ENCODE data around the gene NOL3. TPM values are rescaled to one million over a fixed set of nuclear protein-coding genes. Genes with fewer than 3 reads are reported as not detected.
A peak's percentile ranks its signal among the peaks of the same experiment; 100 is the strongest.

The NOL3 gene
- total RNA-seq, 1 experiment from 2014 or later, result 14.1 TPM

DNA sequence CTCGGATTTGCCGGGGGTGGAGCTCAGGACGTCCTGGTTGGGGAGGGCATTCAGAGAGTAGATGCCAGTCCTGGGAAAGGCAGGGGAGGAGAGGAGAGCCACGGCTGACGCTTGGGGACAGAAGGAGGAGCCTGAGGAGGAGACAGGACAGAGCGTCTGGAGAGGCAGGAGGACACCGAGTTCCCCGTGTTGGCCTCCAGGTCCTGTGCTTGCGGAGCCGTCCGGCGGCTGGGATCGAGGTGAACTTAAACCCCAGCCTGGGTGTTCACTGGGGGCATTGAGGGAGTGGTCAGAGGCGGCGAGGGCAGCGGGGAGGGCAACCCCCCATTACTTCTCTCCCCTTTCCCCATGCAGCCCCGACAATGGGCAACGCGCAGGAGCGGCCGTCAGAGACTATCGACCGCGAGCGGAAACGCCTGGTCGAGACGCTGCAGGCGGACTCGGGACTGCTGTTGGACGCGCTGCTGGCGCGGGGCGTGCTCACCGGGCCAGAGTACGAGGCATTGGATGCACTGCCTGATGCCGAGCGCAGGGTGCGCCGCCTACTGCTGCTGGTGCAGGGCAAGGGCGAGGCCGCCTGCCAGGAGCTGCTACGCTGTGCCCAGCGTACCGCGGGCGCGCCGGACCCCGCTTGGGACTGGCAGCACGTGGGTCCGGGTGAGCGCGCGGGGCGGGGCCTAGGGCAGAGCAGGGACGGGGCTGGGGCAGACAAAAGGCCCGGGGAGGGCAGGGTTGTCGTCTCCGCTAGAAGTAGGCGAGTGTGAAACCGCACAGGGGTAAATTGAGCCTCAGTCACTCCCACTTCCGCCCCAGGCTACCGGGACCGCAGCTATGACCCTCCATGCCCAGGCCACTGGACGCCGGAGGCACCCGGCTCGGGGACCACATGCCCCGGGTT lies 3.7 kb downstream of the NOL3 start:
- Histone ChIP-seq H3K27ac (no peak overlapping the region), H3K27me3 (no peaks in the 10 kb centered on the region), H3K4me1 (peaks cover 19% of the 10 kb centered on the region), H3K9me3 (replicated peaks) (no peaks in the 10 kb centered on the region), H3K4me3 (peak overlapping the region; percentile 55), H3K36me3 (no peaks in the 10 kb centered on the region)
- DNase-seq, result peak; percentile 77 to 79

DNA sequence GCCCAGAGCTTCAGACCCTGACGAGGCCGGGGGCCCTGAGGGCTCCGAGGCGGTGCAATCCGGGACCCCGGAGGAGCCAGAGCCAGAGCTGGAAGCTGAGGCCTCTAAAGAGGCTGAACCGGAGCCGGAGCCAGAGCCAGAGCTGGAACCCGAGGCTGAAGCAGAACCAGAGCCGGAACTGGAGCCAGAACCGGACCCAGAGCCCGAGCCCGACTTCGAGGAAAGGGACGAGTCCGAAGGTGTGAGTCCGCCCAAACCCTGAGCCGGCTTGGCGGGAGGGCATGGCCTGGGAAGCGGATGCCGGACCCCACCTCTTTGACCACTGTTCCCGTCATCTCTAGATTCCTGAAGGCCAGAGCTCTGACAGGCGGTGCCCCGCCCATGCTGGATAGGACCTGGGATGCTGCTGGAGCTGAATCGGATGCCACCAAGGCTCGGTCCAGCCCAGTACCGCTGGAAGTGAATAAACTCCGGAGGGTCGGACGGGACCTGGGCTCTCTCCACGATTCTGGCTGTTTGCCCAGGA lies 4.4 kb downstream of the NOL3 start:
- DNase-seq, result no peak
- H3K4me1 ChIP-seq, result peaks cover 14% of the 10 kb centered on the region
- no peaks in the 10 kb centered on the region for H3K36me3 ChIP-seq
- H3K27me3 ChIP-seq, result no peaks in the 10 kb centered on the region
- H3K9me3 ChIP-seq (replicated peaks), result no peaks in the 10 kb centered on the region
- no peak overlapping the region for H3K27ac ChIP-seq
- peak overlapping the region; percentile 55 for H3K4me3 ChIP-seq

DNA sequence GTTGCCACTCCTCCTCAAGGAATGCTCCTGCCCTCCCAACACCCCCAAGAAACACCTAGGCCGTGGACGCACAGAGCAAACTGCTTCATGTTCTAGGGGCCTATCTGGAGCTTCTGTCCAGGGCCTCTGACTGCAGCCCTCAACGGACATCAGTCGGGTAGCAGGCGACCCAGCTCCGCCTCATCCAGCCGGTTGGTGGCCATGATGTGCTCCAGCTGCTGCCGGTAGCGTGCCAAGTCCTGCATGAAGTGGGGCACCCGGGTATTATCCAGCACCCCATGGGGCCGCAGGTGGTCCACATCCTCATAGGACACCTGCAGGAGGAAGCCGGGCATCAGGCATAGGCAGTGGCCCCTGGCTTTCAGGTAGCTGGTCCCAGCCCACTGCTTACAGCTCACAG lies 6.3 kb downstream of the NOL3 start:
- Histone ChIP-seq H3K9me3 (replicated peaks) (no peaks in the 10 kb centered on the region), H3K27ac (no peak overlapping the region), H3K36me3 (no peaks in the 10 kb centered on the region), H3K4me3 (no peak overlapping the region), H3K27me3 (no peaks in the 10 kb centered on the region), H3K4me1 (peaks cover 7% of the 10 kb centered on the region; the same call in 1 of the 2 replicates)
- DNase-seq, result no peak

- H3K9me3 ChIP-seq (replicated peaks), result no peaks in the 10 kb centered on the region
- H3K27ac ChIP-seq, result no peak overlapping the region
- H3K4me1 ChIP-seq, result peaks cover 13% of the 10 kb centered on the region
- H3K4me3 ChIP-seq, result no peak overlapping the region
- no peak for DNase-seq
- H3K27me3 ChIP-seq, result no peaks in the 10 kb centered on the region
- no peaks in the 10 kb centered on the region for H3K36me3 ChIP-seq
These were observed 7.7 kb downstream of the NOL3 start for GRCh38 chr16:67177743-67178699.

DNA sequence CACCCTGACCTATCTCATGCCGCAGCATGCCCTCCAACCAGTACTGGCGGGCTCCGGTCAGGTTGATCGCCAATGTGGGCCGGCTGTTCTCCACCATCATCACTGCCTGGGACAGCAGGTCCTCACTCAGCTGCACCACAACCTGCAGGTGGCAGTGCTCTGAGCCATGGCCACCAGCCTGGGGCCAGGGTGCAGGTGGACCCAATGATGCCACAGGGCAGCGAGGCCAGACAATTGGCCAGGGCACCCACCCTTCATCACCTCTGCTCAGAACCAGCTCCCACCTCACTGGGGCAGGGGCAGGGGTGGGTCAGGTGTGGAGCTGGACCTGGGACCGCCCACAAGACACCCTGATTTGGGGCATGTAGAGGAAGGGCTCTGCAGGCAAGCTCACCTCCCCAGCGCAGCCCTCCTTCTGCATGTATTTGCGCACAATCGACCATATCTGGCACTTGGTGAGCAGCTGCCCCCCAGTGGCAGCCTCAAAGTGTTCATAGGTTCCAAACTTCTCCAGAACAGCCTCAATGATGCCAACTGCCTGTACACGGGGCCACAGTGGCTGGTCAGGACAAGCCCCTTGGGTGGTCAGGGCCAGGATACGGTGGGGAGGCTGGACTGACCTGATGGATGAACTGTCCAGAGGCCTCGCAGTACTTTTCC lies 9.2 kb downstream of the NOL3 start:
- peaks cover 5% of the 10 kb centered on the region for H3K4me1 ChIP-seq
- no peaks in the 10 kb centered on the region for H3K27me3 ChIP-seq
- H3K27ac ChIP-seq, result no peak overlapping the region
- no peak for DNase-seq
- H3K9me3 ChIP-seq (replicated peaks), result no peaks in the 10 kb centered on the region
- no peaks in the 10 kb centered on the region for H3K36me3 ChIP-seq
- no peak overlapping the region for H3K4me3 ChIP-seq

DNA sequence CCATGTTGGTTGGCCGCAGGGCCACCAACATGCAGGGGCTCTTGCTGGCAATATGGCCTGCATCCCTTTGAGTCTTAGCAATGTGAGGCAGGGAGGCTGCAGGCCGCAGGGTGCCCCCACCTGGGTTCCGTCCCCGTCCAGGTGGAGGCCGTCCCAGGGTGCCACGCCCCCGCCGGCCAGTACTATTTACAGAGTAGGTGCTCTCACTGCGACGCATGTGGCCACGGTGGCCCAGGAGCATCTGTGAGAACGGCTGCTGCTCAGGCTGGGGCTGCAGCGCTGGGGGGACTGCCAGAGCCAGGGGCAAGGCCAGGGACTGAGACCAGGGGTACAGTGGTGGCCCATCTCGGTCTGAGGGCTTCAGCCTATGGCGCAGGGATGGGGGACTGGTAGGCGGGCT lies 9.8 kb downstream of the NOL3 start:
- Histone ChIP-seq H3K36me3 (no peaks in the 10 kb centered on the region), H3K4me3 (no peak overlapping the region), H3K27ac (no peak overlapping the region), H3K4me1 (peaks cover 5% of the 10 kb centered on the region), H3K9me3 (replicated peaks) (no peaks in the 10 kb centered on the region), H3K27me3 (no peaks in the 10 kb centered on the region)
- DNase-seq, result no peak

DNA sequence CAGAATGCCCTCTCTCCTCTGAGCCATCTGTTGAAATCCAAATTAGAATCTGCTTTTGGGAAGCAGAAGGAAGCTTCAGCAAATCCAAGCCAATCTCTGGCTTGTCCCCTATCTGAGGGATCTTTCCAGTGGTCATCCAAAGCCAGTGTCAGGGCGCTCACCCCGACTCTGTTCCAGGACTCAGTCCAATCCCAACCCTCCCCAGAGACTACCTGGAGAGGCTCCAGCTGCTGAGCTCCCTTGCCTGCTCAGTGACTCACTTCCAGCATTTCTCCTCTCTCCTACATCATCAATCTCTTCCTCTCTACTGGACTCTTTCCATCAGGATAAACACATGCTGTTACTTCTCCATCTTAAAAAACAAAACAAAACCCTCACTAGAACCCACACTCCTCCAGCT lies 11.0 kb downstream of the NOL3 start:
- DNase-seq, result no peak
- Histone ChIP-seq H3K4me1 (peaks cover 5% of the 10 kb centered on the region), H3K9me3 (replicated peaks) (no peaks in the 10 kb centered on the region), H3K27ac (no peak overlapping the region), H3K4me3 (no peak overlapping the region), H3K27me3 (no peaks in the 10 kb centered on the region), H3K36me3 (no peaks in the 10 kb centered on the region)

DNA sequence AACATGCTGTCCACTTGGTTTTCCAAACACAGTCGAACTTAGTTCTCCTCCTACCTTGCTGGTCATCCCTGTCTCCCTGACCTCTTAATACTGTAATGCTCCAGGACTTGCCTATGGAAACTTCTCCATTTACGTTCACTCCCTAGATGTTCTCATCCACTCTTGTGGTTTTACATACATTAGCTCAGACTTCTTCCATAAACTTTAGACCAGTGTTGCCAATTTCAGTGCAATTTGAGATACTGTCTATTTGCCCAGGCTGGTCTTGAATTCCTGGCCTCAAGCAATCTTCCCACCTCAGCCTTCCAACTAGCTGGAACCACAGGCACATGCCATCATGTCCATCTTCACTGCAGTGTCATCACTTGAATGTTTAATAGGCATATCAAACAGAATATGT lies 11.9 kb downstream of the NOL3 start:
- peak in 1 of 2 experiments; percentile 45 for DNase-seq
- H3K4me3 ChIP-seq, result peak overlapping the region; percentile 84; the same call in 1 of the 2 replicates
- H3K4me1 ChIP-seq, result peaks cover 5% of the 10 kb centered on the region
- no peak overlapping the region for H3K27ac ChIP-seq
- no peaks in the 10 kb centered on the region for H3K27me3 ChIP-seq
- no peaks in the 10 kb centered on the region for H3K36me3 ChIP-seq
- H3K9me3 ChIP-seq (replicated peaks), result no peaks in the 10 kb centered on the region

- DNase-seq, result no peak
- Histone ChIP-seq H3K4me3 (peak overlapping the region; percentile 84), H3K9me3 (replicated peaks) (no peaks in the 10 kb centered on the region), H3K27ac (peak overlapping the region; percentile 94), H3K4me1 (peaks cover 5% of the 10 kb centered on the region), H3K27me3 (no peaks in the 10 kb centered on the region), H3K36me3 (no peaks in the 10 kb centered on the region)
These were observed 12.9 kb downstream of the NOL3 start for GRCh38 chr16:67183284-67183626.

DNA sequence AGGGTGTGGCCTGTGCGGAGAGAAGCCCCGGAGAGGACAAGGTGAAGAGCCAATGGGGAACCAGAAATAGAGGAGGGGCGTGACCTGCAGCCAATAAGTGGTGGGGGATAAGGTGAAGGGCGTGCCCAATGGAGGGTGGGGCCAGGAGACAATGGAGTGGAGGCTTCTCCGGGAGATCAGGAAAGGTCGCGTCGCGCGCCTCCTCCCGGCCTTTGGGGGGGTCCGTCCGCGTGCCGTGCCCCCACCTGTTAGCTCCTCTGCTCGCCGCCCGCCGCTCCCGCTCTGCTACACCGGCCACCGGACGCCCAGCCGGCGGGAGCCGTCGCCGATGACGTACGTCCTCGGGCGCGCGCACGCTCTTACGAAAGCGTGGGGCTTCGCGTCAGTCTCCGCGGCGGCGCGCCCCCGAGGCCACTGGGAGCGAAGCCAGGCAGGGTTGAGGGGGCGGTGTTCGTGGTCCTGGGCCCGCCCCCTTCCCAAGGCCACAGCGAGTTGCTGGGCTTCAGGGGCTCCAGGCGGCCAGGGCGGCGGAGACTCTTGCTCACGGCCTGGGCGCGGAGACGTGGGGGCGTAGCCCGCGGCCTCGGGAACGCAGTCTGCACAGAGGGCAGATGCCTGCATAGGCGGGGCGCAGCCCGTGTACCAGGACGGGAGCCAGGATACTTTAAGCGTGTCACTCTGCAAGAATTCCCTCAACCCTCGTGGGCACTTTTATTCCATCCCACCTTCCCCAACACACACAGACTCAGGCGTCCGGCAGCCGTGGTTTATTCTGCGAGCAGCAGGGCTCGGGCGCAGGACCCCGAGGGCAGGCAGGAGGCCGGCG lies 13.5 kb downstream of the NOL3 start, which contains the start of gene MATCAP1:
MATCAP1 (minus strand) TSS at position 337 of the 826 bp plus-strand sequence. CDS start 3,353 bp downstream, outside the sequence.
- peak; percentile 99 to 100 for DNase-seq
- Histone ChIP-seq H3K4me3 (peak within 1 kb of the TSS; percentile 84), H3K4me1 (peaks cover 5% of the 10 kb centered on the region), H3K36me3 (no peaks in the 10 kb centered on the region), H3K27ac (peak within 1 kb of the TSS; percentile 94), H3K9me3 (replicated peaks) (no peaks in the 10 kb centered on the region), H3K27me3 (no peaks in the 10 kb centered on the region)

DNA sequence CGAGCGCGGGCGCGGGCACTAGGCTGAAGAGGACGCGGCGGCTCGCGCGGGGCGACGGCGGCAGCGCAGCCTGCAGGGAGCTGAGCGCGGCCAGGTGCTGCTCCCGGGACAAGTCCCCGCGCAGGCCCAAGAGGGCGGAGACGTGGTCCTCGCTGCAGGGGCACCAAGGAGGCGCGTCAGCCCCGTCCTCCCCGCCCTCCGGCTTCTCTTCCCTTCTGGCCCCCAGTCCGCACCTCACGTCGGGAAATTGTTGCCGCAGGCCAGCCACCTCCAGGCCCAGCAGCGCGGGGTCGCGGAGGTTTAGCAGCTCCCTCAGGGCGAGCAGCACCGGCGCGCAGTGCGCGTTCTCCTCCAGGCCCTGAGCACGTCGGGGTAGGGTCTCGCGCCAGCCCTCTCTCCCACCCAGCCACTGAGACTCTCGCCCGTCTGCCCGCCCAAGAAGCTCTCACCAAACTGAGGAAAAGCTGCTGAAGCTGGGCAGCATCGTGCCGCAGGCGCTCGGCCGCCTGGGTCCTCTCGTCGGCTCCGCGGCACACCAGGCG lies 14.2 kb downstream of the NOL3 start:
- H3K4me3 ChIP-seq, result peak overlapping the region; percentile 84
- H3K27ac ChIP-seq, result no peak overlapping the region
- no peaks in the 10 kb centered on the region for H3K9me3 ChIP-seq (replicated peaks)
- H3K27me3 ChIP-seq, result no peaks in the 10 kb centered on the region
- H3K4me1 ChIP-seq, result peaks cover 5% of the 10 kb centered on the region
- no peak for DNase-seq
- no peaks in the 10 kb centered on the region for H3K36me3 ChIP-seq

GRCh38 chr16:67184995-67185650 lies 14.8 kb downstream of the NOL3 start:
- no peak overlapping the region for H3K4me3 ChIP-seq
- H3K4me1 ChIP-seq, result peaks cover 5% of the 10 kb centered on the region
- H3K27ac ChIP-seq, result no peak overlapping the region
- H3K27me3 ChIP-seq, result no peaks in the 10 kb centered on the region
- H3K36me3 ChIP-seq, result no peaks in the 10 kb centered on the region
- DNase-seq, result peak; percentile 95 to 97
- H3K9me3 ChIP-seq (replicated peaks), result no peaks in the 10 kb centered on the region

- H3K4me1 ChIP-seq, result peaks cover 11% of the 10 kb centered on the region
- no peaks in the 10 kb centered on the region for H3K36me3 ChIP-seq
- no peaks in the 10 kb centered on the region for H3K27me3 ChIP-seq
- no peak overlapping the region for H3K27ac ChIP-seq
- no peak for DNase-seq
- no peaks in the 10 kb centered on the region for H3K9me3 ChIP-seq (replicated peaks)
- H3K4me3 ChIP-seq, result no peak overlapping the region
These were observed 15.4 kb downstream of the NOL3 start for GRCh38 chr16:67185651-67186134.

All from SJCRH30 (cell line).